GM18499 (cell line): Measurements from ENCODE around the gene TMEM9.

Source experiments
- ATAC-seq: cut with Tn5 transposase; IDR thresholded peaks from one replicate; pipeline ENCODE4 v1.9.1; 2021; ENCODE audit warnings: moderate number of reproducible peaks; ENCODE audit not compliant: insufficient read depth, unreplicated experiment

TMEM9 gene

GRCh38 chr1:201131398-201131797 lies 22.9 kb downstream of the TMEM9 start:
- ATAC-seq = no peak

- ATAC-seq = no peak
Measured at GRCh38 chr1:201128962-201129361, 25.3 kb downstream of the TMEM9 start.

GRCh38 chr1:201128476-201128875 lies 25.8 kb downstream of the TMEM9 start:
- ATAC-seq = no peak

- ATAC-seq = no peak
Measured at GRCh38 chr1:201127755-201128455, 26.4 kb downstream of the TMEM9 start.

GRCh38 chr1:201126832-201127754 lies 27.2 kb downstream of the TMEM9 start, which contains the start of gene ASCL5:
Gene ASCL5, minus strand, starts transcription at chr1:201127184. Its CDS starts 11,812 bp downstream, at chr1:201115372.
- ATAC-seq = no peak

- no peak for ATAC-seq
Measured at GRCh38 chr1:201126463-201126831, 27.8 kb downstream of the TMEM9 start.

- no peak for ATAC-seq
Measured at GRCh38 chr1:201125800-201126199, 28.5 kb downstream of the TMEM9 start.

GRCh38 chr1:201125019-201125418 lies 29.3 kb downstream of the TMEM9 start:
- no peak for ATAC-seq

GRCh38 chr1:201123866-201124265 lies 30.4 kb downstream of the TMEM9 start:
- no peak for ATAC-seq

GRCh38 chr1:201122321-201122957 lies 31.8 kb downstream of the TMEM9 start:
- ATAC-seq = no peak

GRCh38 chr1:201119206-201120197 lies 34.8 kb downstream of the TMEM9 start:
- ATAC-seq = no peak

- ATAC-seq = no peak
Measured at GRCh38 chr1:201116091-201116490, 38.2 kb downstream of the TMEM9 start.

- no peak for ATAC-seq
Measured at GRCh38 chr1:201115390-201115937, 38.8 kb downstream of the TMEM9 start.

- ATAC-seq = peak; percentile 65
Measured at GRCh38 chr1:201114245-201115131, 39.8 kb downstream of the TMEM9 start.

GRCh38 chr1:201113451-201114244 lies 40.6 kb downstream of the TMEM9 start:
- ATAC-seq = no peak

- ATAC-seq = no peak
Measured at GRCh38 chr1:201112926-201113325, 41.3 kb downstream of the TMEM9 start.

GRCh38 chr1:201112173-201112731 lies 42.0 kb downstream of the TMEM9 start, which contains the start of gene CACNA1S:
Gene CACNA1S, minus strand, starts transcription at chr1:201112426. Its CDS starts 87 bp downstream, at chr1:201112339.
- no peak for ATAC-seq
